Activated CD4-positive, alpha-beta T cell treated with anti-CD3 and anti-CD28 coated beads, Interleukin-2, amount 10 ng/mL, durations not matched to agents 24 days and 14 days (primary cell): ENCODE results near the gene GRIP1. TPM values are rescaled to one million over a fixed set of nuclear protein-coding genes. Genes with fewer than 3 reads are reported as not detected.

Experiments
- DNase-seq: peaks from one replicate; pipeline ENCODE4 v3.0.0; 2022
- H3K27ac Mint-ChIP-seq: one replicate; pipeline ENCODE4 v1.8.0; 2022; ENCODE audit warnings: mild to moderate bottlenecking, mixed read lengths
- H3K27me3 Mint-ChIP-seq: one replicate; pipeline ENCODE4 v1.8.0; 2022; ENCODE audit warnings: mixed read lengths
- H3K36me3 Mint-ChIP-seq: one replicate; pipeline ENCODE4 v1.8.0; 2022; ENCODE audit warnings: low read depth, mild to moderate bottlenecking, mixed read lengths
- H3K4me1 Mint-ChIP-seq: one replicate; pipeline ENCODE4 v1.8.0; 2021; ENCODE audit warnings: mixed read lengths
- H3K4me3 Mint-ChIP-seq: one replicate; pipeline ENCODE4 v1.8.0; 2022; ENCODE audit warnings: mild to moderate bottlenecking, moderate library complexity, mixed read lengths
- H3K9me3 Mint-ChIP-seq: one replicate; pipeline ENCODE4 v1.8.0; 2021; ENCODE audit warnings: mixed read lengths
- intact Hi-C: fragments of 100-400 bp; cut with micrococcal nuclease; formaldehyde crosslinking; loops from one replicate; pipeline ENCODE4 v1.15.1; 2023
- total RNA-seq: library from RNA; stranded (reverse); gene quantifications from 2 replicates; pipeline ENCODE4 v1.2.3, GENCODE V29; 2022

GRIP1 gene
- total RNA-seq, 1 donor from 2014 or later: 0.40 TPM

GRCh38 chr12:66361703-66362102 is 317.2 kb downstream of the GRIP1 start:
- no peaks in the 10 kb centered on the region for H3K27me3 Mint-ChIP-seq
- H3K9me3 Mint-ChIP-seq: no peaks in the 10 kb centered on the region
- H3K4me1 Mint-ChIP-seq: no peaks in the 10 kb centered on the region
- no peak overlapping the region for H3K4me3 Mint-ChIP-seq
- H3K36me3 Mint-ChIP-seq: peaks cover 5% of the 10 kb centered on the region
- no peak overlapping the region for H3K27ac Mint-ChIP-seq
- DNase-seq: no peak
- intact Hi-C loops: no loop called here

- H3K4me1 Mint-ChIP-seq: no peaks in the 10 kb centered on the region
- no peak for DNase-seq
- intact Hi-C loops: no loop called here
- H3K4me3 Mint-ChIP-seq: no peak overlapping the region
- no peaks in the 10 kb centered on the region for H3K27me3 Mint-ChIP-seq
- H3K9me3 Mint-ChIP-seq: no peaks in the 10 kb centered on the region
- peaks cover 3% of the 10 kb centered on the region for H3K36me3 Mint-ChIP-seq
- no peak overlapping the region for H3K27ac Mint-ChIP-seq
Measured at GRCh38 chr12:66359300-66359699, 319.6 kb downstream of the GRIP1 start.

- H3K4me1 Mint-ChIP-seq: no peaks in the 10 kb centered on the region
- peaks cover 16% of the 10 kb centered on the region for H3K36me3 Mint-ChIP-seq
- H3K9me3 Mint-ChIP-seq: no peaks in the 10 kb centered on the region
- intact Hi-C loops: no loop called here
- no peak overlapping the region for H3K4me3 Mint-ChIP-seq
- H3K27ac Mint-ChIP-seq: no peak overlapping the region
- no peak for DNase-seq
- no peaks in the 10 kb centered on the region for H3K27me3 Mint-ChIP-seq
Measured at GRCh38 chr12:66354291-66354690, 324.6 kb downstream of the GRIP1 start.

- intact Hi-C loops: no loop called here
- H3K4me3 Mint-ChIP-seq: no peak overlapping the region
- peaks cover 21% of the 10 kb centered on the region for H3K36me3 Mint-ChIP-seq
- H3K27ac Mint-ChIP-seq: no peak overlapping the region
- no peak for DNase-seq
- H3K9me3 Mint-ChIP-seq: no peaks in the 10 kb centered on the region
- H3K4me1 Mint-ChIP-seq: no peaks in the 10 kb centered on the region
- no peaks in the 10 kb centered on the region for H3K27me3 Mint-ChIP-seq
Measured at GRCh38 chr12:66352899-66353298, 326.0 kb downstream of the GRIP1 start.

- Mint-ChIP-seq H3K27me3 (no peaks in the 10 kb centered on the region), H3K36me3 (peaks cover 22% of the 10 kb centered on the region), H3K4me1 (no peaks in the 10 kb centered on the region), H3K27ac (peak overlapping the region; percentile 12), H3K9me3 (no peaks in the 10 kb centered on the region), H3K4me3 (no peak overlapping the region)
- DNase-seq: no peak
- intact Hi-C loops: no loop called here
Measured at GRCh38 chr12:66352197-66352596, 326.7 kb downstream of the GRIP1 start.

- H3K27ac Mint-ChIP-seq: no peak overlapping the region
- intact Hi-C loops: no loop called here
Measured at GRCh38 chr12:66351301-66351700, 327.6 kb downstream of the GRIP1 start.

GRCh38 chr12:66345956-66346355 is 332.9 kb downstream of the GRIP1 start:
- peaks cover 15% of the 10 kb centered on the region for H3K4me1 Mint-ChIP-seq
- intact Hi-C loops: no loop called here
- H3K4me3 Mint-ChIP-seq: no peak overlapping the region
- H3K36me3 Mint-ChIP-seq: peaks cover 64% of the 10 kb centered on the region
- no peak for DNase-seq
- H3K27ac Mint-ChIP-seq: no peak overlapping the region
- no peaks in the 10 kb centered on the region for H3K27me3 Mint-ChIP-seq
- peaks cover 6% of the 10 kb centered on the region for H3K9me3 Mint-ChIP-seq

More at GRCh38 chr12:66351301-66351700, 327.6 kb downstream of the GRIP1 start:
- Mint-ChIP-seq H3K9me3 (no peaks in the 10 kb centered on the region), H3K36me3 (peaks cover 30% of the 10 kb centered on the region), H3K4me3 (no peak overlapping the region), H3K27me3 (no peaks in the 10 kb centered on the region), H3K4me1 (peaks cover 2% of the 10 kb centered on the region)
- DNase-seq: no peak

GRCh38 chr12:66345212-66345611 is 333.7 kb downstream of the GRIP1 start:
- DNase-seq: no peak
- intact Hi-C loops: no loop called here
- Mint-ChIP-seq H3K36me3 (peaks cover 68% of the 10 kb centered on the region), H3K27me3 (no peaks in the 10 kb centered on the region), H3K27ac (no peak overlapping the region), H3K4me1 (peaks cover 15% of the 10 kb centered on the region), H3K9me3 (peaks cover 7% of the 10 kb centered on the region), H3K4me3 (no peak overlapping the region)

GRCh38 chr12:66341126-66341525 is 337.8 kb downstream of the GRIP1 start:
- Mint-ChIP-seq H3K9me3 (peaks cover 18% of the 10 kb centered on the region), H3K27me3 (no peaks in the 10 kb centered on the region), H3K4me1 (peaks cover 12% of the 10 kb centered on the region), H3K4me3 (no peak overlapping the region), H3K36me3 (peaks cover 68% of the 10 kb centered on the region), H3K27ac (no peak overlapping the region)
- no peak for DNase-seq
- intact Hi-C loops: no loop called here

- peaks cover 11% of the 10 kb centered on the region for H3K4me1 Mint-ChIP-seq
- no peak overlapping the region for H3K4me3 Mint-ChIP-seq
- H3K27ac Mint-ChIP-seq: no peak overlapping the region
- peaks cover 63% of the 10 kb centered on the region for H3K36me3 Mint-ChIP-seq
- intact Hi-C loops: no loop called here
- H3K9me3 Mint-ChIP-seq: peaks cover 18% of the 10 kb centered on the region
- no peaks in the 10 kb centered on the region for H3K27me3 Mint-ChIP-seq
- no peak for DNase-seq
Measured at GRCh38 chr12:66340131-66340530, 338.7 kb downstream of the GRIP1 start.

- Mint-ChIP-seq H3K27ac (peak overlapping the region; percentile 29), H3K36me3 (peaks cover 55% of the 10 kb centered on the region), H3K27me3 (no peaks in the 10 kb centered on the region), H3K4me1 (no peaks in the 10 kb centered on the region), H3K4me3 (no peak overlapping the region), H3K9me3 (peaks cover 12% of the 10 kb centered on the region)
- DNase-seq: peak; percentile 38
- intact Hi-C loops: no loop called here
Measured at GRCh38 chr12:66337381-66338010, 341.4 kb downstream of the GRIP1 start.

- H3K4me1 Mint-ChIP-seq: peaks cover 3% of the 10 kb centered on the region
- peaks cover 12% of the 10 kb centered on the region for H3K9me3 Mint-ChIP-seq
- no peak overlapping the region for H3K27ac Mint-ChIP-seq
- peaks cover 55% of the 10 kb centered on the region for H3K36me3 Mint-ChIP-seq
- H3K4me3 Mint-ChIP-seq: no peak overlapping the region
- H3K27me3 Mint-ChIP-seq: no peaks in the 10 kb centered on the region
- DNase-seq: peak; percentile 40
- intact Hi-C loops: no loop called here
Measured at GRCh38 chr12:66335746-66336145, 343.1 kb downstream of the GRIP1 start.

GRCh38 chr12:66331814-66332213 is 347.1 kb downstream of the GRIP1 start:
- intact Hi-C loops: no loop called here
- Mint-ChIP-seq H3K4me3 (no peak overlapping the region), H3K27me3 (no peaks in the 10 kb centered on the region), H3K4me1 (peaks cover 11% of the 10 kb centered on the region), H3K36me3 (peaks cover 47% of the 10 kb centered on the region), H3K27ac (peak overlapping the region; percentile 3), H3K9me3 (no peaks in the 10 kb centered on the region)
- peak; percentile 34 for DNase-seq

- Mint-ChIP-seq H3K4me1 (peaks cover 11% of the 10 kb centered on the region), H3K27ac (no peak overlapping the region), H3K9me3 (no peaks in the 10 kb centered on the region), H3K36me3 (peaks cover 50% of the 10 kb centered on the region), H3K4me3 (no peak overlapping the region), H3K27me3 (no peaks in the 10 kb centered on the region)
- DNase-seq: peak; percentile 44
- intact Hi-C loops: no loop called here
Measured at GRCh38 chr12:66331016-66331415, 347.9 kb downstream of the GRIP1 start.

- intact Hi-C loops: no loop called here
- Mint-ChIP-seq H3K4me1 (peaks cover 13% of the 10 kb centered on the region), H3K27ac (no peak overlapping the region), H3K4me3 (no peak overlapping the region), H3K9me3 (no peaks in the 10 kb centered on the region), H3K36me3 (peaks cover 61% of the 10 kb centered on the region), H3K27me3 (no peaks in the 10 kb centered on the region)
- peak; percentile 20 for DNase-seq
Measured at GRCh38 chr12:66329941-66330340, 348.9 kb downstream of the GRIP1 start.
